ENCODE measurements around the gene C19orf38. TPM values are rescaled to one million over a fixed set of nuclear protein-coding genes. Genes with fewer than 3 reads are reported as not detected.

Gene C19orf38
- total RNA-seq, 2 experiments from 2014 or later, result 1.2 to 1.3 TPM

GRCh38 chr19:10911579-10912363, 63.6 kb downstream of the C19orf38 start:
- ATAC-seq (no peak), DNase-seq (no peak)
- H3K4me3 Mint-ChIP-seq, result no peak overlapping the region
- ChIA-PET POLR2A (no interaction called here), CTCF (no interaction called here)
- H3K36me3 Mint-ChIP-seq (ENCODE audit: low read depth), result peaks cover 18% of the 10 kb centered on the region
- intact Hi-C loops (cut with micrococcal nuclease), result no loop called here
- H3K27ac Mint-ChIP-seq, result no peak overlapping the region
- peaks cover 1% of the 10 kb centered on the region for H3K4me1 Mint-ChIP-seq (ENCODE audit: low read depth)
- no peak for TF ChIP-seq CTCF (IDR thresholded peaks at IDR 0.05)
- no peaks in the 10 kb centered on the region for H3K9me3 Mint-ChIP-seq
- no peaks in the 10 kb centered on the region for H3K27me3 Mint-ChIP-seq

- peaks cover 18% of the 10 kb centered on the region for H3K36me3 Mint-ChIP-seq (ENCODE audit: low read depth)
- CTCF ChIA-PET, result no interaction called here
- intact Hi-C loops (cut with micrococcal nuclease), result no loop called here
Observed at GRCh38 chr19:10912619-10913018, 64.4 kb downstream of the C19orf38 start.

GRCh38 chr19:10913716-10914340, 65.6 kb downstream of the C19orf38 start:
- no peak for TF ChIP-seq CTCF (IDR thresholded peaks at IDR 0.05)
- POLR2A ChIA-PET, result no interaction called here
- no peaks in the 10 kb centered on the region for H3K27me3 Mint-ChIP-seq
- peaks cover 12% of the 10 kb centered on the region for H3K36me3 Mint-ChIP-seq (ENCODE audit: low read depth)
- no peak for DNase-seq
- intact Hi-C loops (cut with micrococcal nuclease), result no loop called here
- CTCF ChIA-PET, result no interaction called here
- H3K4me1 Mint-ChIP-seq (ENCODE audit: low read depth), result peaks cover 1% of the 10 kb centered on the region
- no peak overlapping the region for H3K4me3 Mint-ChIP-seq
- H3K9me3 Mint-ChIP-seq, result no peaks in the 10 kb centered on the region
- H3K27ac Mint-ChIP-seq, result no peak overlapping the region
- no peak for ATAC-seq

More at GRCh38 chr19:10912619-10913018, 64.4 kb downstream of the C19orf38 start:
- Mint-ChIP-seq H3K27ac (no peak overlapping the region), H3K4me1 (ENCODE audit: low read depth) (peaks cover 1% of the 10 kb centered on the region), H3K9me3 (no peaks in the 10 kb centered on the region), H3K27me3 (no peaks in the 10 kb centered on the region), H3K4me3 (no peak overlapping the region)
- TF ChIP-seq CTCF (IDR thresholded peaks at IDR 0.05), result no peak
- ATAC-seq (no peak), DNase-seq (no peak)
- POLR2A ChIA-PET, result no interaction called here

- ChIA-PET CTCF (no interaction called here), POLR2A (interaction anchor here (0.6 kb wide), 1 partner anchor 41 kb away, joined by 3 read pairs; no protein-coding TSS in a partner anchor)
- Mint-ChIP-seq H3K4me3 (no peak overlapping the region), H3K36me3 (ENCODE audit: low read depth) (peaks cover 7% of the 10 kb centered on the region), H3K9me3 (no peaks in the 10 kb centered on the region), H3K27me3 (no peaks in the 10 kb centered on the region), H3K4me1 (ENCODE audit: low read depth) (peaks cover 1% of the 10 kb centered on the region), H3K27ac (no peak overlapping the region)
- TF ChIP-seq CTCF (IDR thresholded peaks at IDR 0.05), result no peak
- DNase-seq, result no peak
- peak; percentile 38 for ATAC-seq
- intact Hi-C loops (cut with micrococcal nuclease), result no loop called here
Observed at GRCh38 chr19:10915130-10916091, 67.2 kb downstream of the C19orf38 start.
